Measurements from ENCODE around the gene ARHGEF11. TPM values are rescaled to one million over a fixed set of nuclear protein-coding genes. Genes with fewer than 3 reads are reported as not detected.
"Not testable (repeated sequence)": the region's sequence is repeated elsewhere in the genome, so short reads cannot be mapped to it uniquely, and the experiment has no call there.

The ARHGEF11 gene
- polyA plus RNA-seq, 10 donors, result 16.3 to 24.9 (median 20.7) TPM

GRCh38 chr1:157056269-157056668, 10.7 kb upstream of the ARHGEF11 start:
- DNase-seq, result no peak

GRCh38 chr1:157055729-157056128, 10.2 kb upstream of the ARHGEF11 start:
- DNase-seq, result not testable (repeated sequence)

GRCh38 chr1:157050836-157051235, 5.3 kb upstream of the ARHGEF11 start:
- no peak for DNase-seq

- no peak for DNase-seq
Measured at GRCh38 chr1:157047062-157047410, 1.5 kb upstream of the ARHGEF11 start.

GRCh38 chr1:157044326-157044725, 1.2 kb downstream of the ARHGEF11 start:
- DNase-seq, result no peak

- DNase-seq, result no peak
Measured at GRCh38 chr1:157043685-157044084, 1.9 kb downstream of the ARHGEF11 start.

- peak in 1 of 3 donors; percentile 13 for DNase-seq
Measured at GRCh38 chr1:157042846-157043245, 2.7 kb downstream of the ARHGEF11 start.

- DNase-seq, result no peak
Measured at GRCh38 chr1:157040802-157041201, 4.7 kb downstream of the ARHGEF11 start.

- DNase-seq, result no peak
Measured at GRCh38 chr1:157035121-157035520, 10.4 kb downstream of the ARHGEF11 start.

- no peak for DNase-seq
Measured at GRCh38 chr1:157034137-157034800, 11.3 kb downstream of the ARHGEF11 start.

- no peak for DNase-seq
Measured at GRCh38 chr1:157033357-157033876, 12.1 kb downstream of the ARHGEF11 start.

GRCh38 chr1:157032303-157032702, 13.2 kb downstream of the ARHGEF11 start:
- DNase-seq, result no peak

- no peak for DNase-seq
Measured at GRCh38 chr1:157030728-157031127, 14.8 kb downstream of the ARHGEF11 start.

- DNase-seq, result no peak
Measured at GRCh38 chr1:157028674-157029073, 16.9 kb downstream of the ARHGEF11 start.

- no peak for DNase-seq
Measured at GRCh38 chr1:157025856-157026255, 19.7 kb downstream of the ARHGEF11 start.

- DNase-seq, result no peak
Measured at GRCh38 chr1:157025385-157025784, 20.2 kb downstream of the ARHGEF11 start.

- no peak for DNase-seq
Measured at GRCh38 chr1:157021688-157022087, 23.9 kb downstream of the ARHGEF11 start.

GRCh38 chr1:157019457-157019856, 26.1 kb downstream of the ARHGEF11 start:
- DNase-seq, result no peak

- DNase-seq, result no peak
Measured at GRCh38 chr1:157011845-157012244, 33.7 kb downstream of the ARHGEF11 start.

GRCh38 chr1:157008502-157008901, 37.0 kb downstream of the ARHGEF11 start:
- DNase-seq, result no peak

GRCh38 chr1:157007306-157007705, 38.2 kb downstream of the ARHGEF11 start:
- no peak for DNase-seq

GRCh38 chr1:157006676-157007075, 38.9 kb downstream of the ARHGEF11 start:
- DNase-seq, result no peak

- DNase-seq, result no peak
Measured at GRCh38 chr1:157005965-157006364, 39.6 kb downstream of the ARHGEF11 start.

GRCh38 chr1:157004806-157005205, 40.7 kb downstream of the ARHGEF11 start:
- peak in 2 of 3 donors; percentile 7 to 9 for DNase-seq
